K562 (cell line): Measurements from ENCODE around the gene TMEM239. TPM values are rescaled to one million over a fixed set of nuclear protein-coding genes. Genes with fewer than 3 reads are reported as not detected.

ENCODE experiments used
- BACH1 ChIP-seq: fragments of 200-800 bp; sonication (Bioruptor generic); IDR thresholded peaks from 2 replicates; pipeline ENCODE4 v1.6.1; 2016; ENCODE audit warnings: missing genetic modification characterization, missing compliant biosample characterization
- BHLHE40 ChIP-seq: IDR thresholded peaks from 2 replicates; pipeline ENCODE4 v1.6.1; 2011; ENCODE audit warnings: low read length, improper control_type of control experiment
- C11orf30 ChIP-seq: fragments of 450-650 bp; IDR thresholded peaks from 2 replicates; pipeline ENCODE4 v1.6.1; 2016; ENCODE audit warnings: low read depth, mild to moderate bottlenecking
- CBFA2T3 ChIP-seq: fragments of 450-650 bp; IDR thresholded peaks from 2 replicates; pipeline ENCODE4 v1.6.1; 2017
- CXXC5 ChIP-seq: fragments of 250-450 bp; sonication (Bioruptor Pico); IDR thresholded peaks from 2 replicates; pipeline ENCODE4 v1.8.0; 2022; ENCODE audit warnings: inconsistent platforms, mild to moderate bottlenecking, moderate library complexity
- DEAF1 ChIP-seq: fragments of 450-650 bp; formaldehyde crosslinking; IDR thresholded peaks from 2 replicates; pipeline ENCODE4 v1.4.0; 2020; ENCODE audit warnings: mild to moderate bottlenecking, moderate library complexity
- DMBX1 ChIP-seq: fragments of 250-450 bp; sonication (Bioruptor Pico); IDR thresholded peaks from 2 replicates; pipeline ENCODE4 v1.8.0; 2022; ENCODE audit warnings: inconsistent platforms, mild to moderate bottlenecking, moderate library complexity, borderline replicate concordance
- ETV1 ChIP-seq: fragments of 450-650 bp; conservative IDR thresholded peaks from 2 replicates; pipeline ENCODE4 v1.6.1; 2016; ENCODE audit warnings: missing genetic modification characterization, control low read depth, low read depth, missing compliant biosample characterization
- ID3 ChIP-seq, 2 experiments: fragments of 250-450 bp in 1 of 2; fragments of 450-650 bp in 1 of 2; sonication (Bioruptor Pico) in 1 of 2; IDR thresholded peaks; 2 replicates each; pipeline versions ENCODE4 v1.6.1 to v1.8.0; 2016 to 2021; ENCODE audit warnings: mild to moderate bottlenecking in 2 of 2, moderate library complexity in 2 of 2, missing compliant biosample characterization in 1 of 2, missing genetic modification characterization in 1 of 2
- IRF9 ChIP-seq: fragments of 450-650 bp; IDR thresholded peaks from 2 replicates; pipeline ENCODE4 v1.6.1; 2016; ENCODE audit warnings: missing biosample characterization, missing genetic modification characterization
- JUND ChIP-seq, 2 experiments: IDR thresholded peaks; 2 replicates in 1 of 2; 3 replicates in 1 of 2; pipeline ENCODE4 v1.6.1; 2011; ENCODE audit warnings: borderline replicate concordance in 2 of 2, low read depth in 2 of 2, low read length in 2 of 2, improper control_type of control experiment in 1 of 2, missing biosample characterization in 1 of 2, missing genetic modification characterization in 1 of 2, missing genetic modification reagents in 1 of 2
- MAFF ChIP-seq: IDR thresholded peaks from 2 replicates; pipeline ENCODE4 v1.6.1; 2012; ENCODE audit warnings: low read length, improper control_type of control experiment
- MNT ChIP-seq, 2 experiments: fragments of 450-650 bp; conservative IDR thresholded peaks; 2 replicates each; pipeline ENCODE4 v1.6.1; 2017; ENCODE audit warnings: mild to moderate bottlenecking in 2 of 2, moderate library complexity in 2 of 2
- PHF20 ChIP-seq: fragments of 450-650 bp; IDR thresholded peaks from 2 replicates; pipeline ENCODE4 v1.6.1; 2018; ENCODE audit not compliant: partially characterized antibody
- PTBP1 ChIP-seq: fragments of 200-400 bp; formaldehyde crosslinking; IDR thresholded peaks from 2 replicates; pipeline ENCODE4 v1.6.1; 2017; ENCODE audit warnings: low read depth, low read length
- RB1 ChIP-seq: fragments of 450-650 bp; IDR thresholded peaks from 2 replicates; pipeline ENCODE4 v1.6.1; 2017; ENCODE audit warnings: low read depth, mild to moderate bottlenecking
- SMAD2 ChIP-seq: fragments of 150-350 bp; IDR thresholded peaks from 2 replicates; pipeline ENCODE4 v1.6.1; 2014; ENCODE audit warnings: low read depth, mild to moderate bottlenecking, low read length
- STAG1 ChIP-seq: sonication (generic); formaldehyde crosslinking; IDR thresholded peaks from 2 replicates; pipeline ENCODE4 v1.5.0; 2020; ENCODE audit warnings: missing genetic modification reagents, borderline replicate concordance
- TAF1 ChIP-seq: IDR thresholded peaks from 2 replicates; pipeline ENCODE4 v1.6.1; 2011; ENCODE audit warnings: mild to moderate bottlenecking, low read length, moderate library complexity; ENCODE audit not compliant: insufficient read depth, control insufficient read depth, severe bottlenecking; ENCODE audit errors: extremely low read depth
- TRIM24 ChIP-seq, 2 experiments: fragments of 450-650 bp; IDR thresholded peaks; 2 replicates each; pipeline ENCODE4 v1.6.1; 2016
- ZNF174 ChIP-seq: fragments of 250-450 bp; sonication (Bioruptor Pico); IDR thresholded peaks from 2 replicates; pipeline ENCODE4 v1.4.0; 2020; ENCODE audit warnings: mild to moderate bottlenecking
- ZNF3 ChIP-seq: fragments of 250-450 bp; sonication (Bioruptor Pico); IDR thresholded peaks from 2 replicates; pipeline ENCODE4 v1.5.0; 2021; ENCODE audit warnings: mild to moderate bottlenecking, moderate library complexity
- ZNF79 ChIP-seq: fragments of 250-450 bp; sonication (Bioruptor Pico); IDR thresholded peaks from 2 replicates; pipeline ENCODE4 v1.4.0; 2020; ENCODE audit warnings: low read depth, mild to moderate bottlenecking, moderate library complexity
- polyA plus RNA-seq, 8 experiments: library from polyadenylated mRNA; depleted of rRNA in 4 of 8; stranded (reverse) in 5 of 8; unstranded in 3 of 8; fragments of >200 nt; fragmentation: Nextera tagmentation in 2 of 8; fragmentation: Illumina TruSeq in 1 of 8; extraction: Ambion mirVana in 2 of 8; extraction: Trizol in 1 of 8; gene quantifications; 2 replicates each; pipeline versions ENCODE4 v1.2.1 to v1.2.3, GENCODE V29; 2011 to 2014; ENCODE audit warnings: inconsistent platforms in 1 of 8, missing spikeins in 1 of 8
- total RNA-seq, 7 experiments: library from RNA; depleted of rRNA in 6 of 7; stranded (reverse); fragments of >200 nt in 6 of 7; fragmentation: Illumina TruSeq in 2 of 7; extraction: Trizol in 2 of 7; gene quantifications; 2 replicates each; pipeline versions ENCODE4 v1.2.1 to v1.2.3, GENCODE V29; 2011 to 2021; ENCODE audit warnings: low replicate concordance in 1 of 7

TMEM239 gene
- total and polyA plus RNA-seq, 9 of the 15 experiments (the other 6 are each of a cell fraction or from before 2014, with no cell fraction given), result not detected

GRCh38 chr20:2840138-2840966 lies 24.2 kb downstream of the TMEM239 start, which contains the start of the genes PCED1A and VPS16 (continued):
- TF ChIP-seq MNT (conservative IDR thresholded peaks at IDR 0.05) (peak; percentile 98 to 99), TAF1 (peak; percentile 23), ID3 (CRISPR knock-in tag; IDR thresholded peaks at IDR 0.05) (no peak), ID3 (tag; IDR thresholded peaks at IDR 0.05) (peak; percentile 91), MAFF (no peak), ZNF174 (no peak), C11orf30 (peak; percentile 42; the same call in 1 of the 2 replicates), SMAD2 (no peak), JUND (IDR thresholded peaks at IDR 0.05; ENCODE audit: borderline replicate concordance, low read depth, low read length) (no peak), JUND (tag; IDR thresholded peaks at IDR 0.05; ENCODE audit: borderline replicate concordance, low read depth, low read length) (no peak), ZNF79 (no peak), CBFA2T3 (0 out of 2 replicates have a peak, but pooled peaks have one; percentile 3), TRIM24 (IDR thresholded peaks at IDR 0.05) (peak in 1 of 2 experiments; percentile 54; a peak in 1 of 4 replicates), ETV1 (peak; percentile 65; the same call in 1 of the 2 replicates), PHF20 (peak; percentile 85), CXXC5 (CRISPR knock-in tag) (peak; percentile 69; the same call in 1 of the 2 replicates), BHLHE40 (peak; percentile 78), BACH1 (tag) (no peak), DEAF1 (CRISPR knock-in tag) (no peak), IRF9 (no peak), STAG1 (CRISPR knock-in tag) (no peak), ZNF3 (CRISPR knock-in tag) (no peak), PTBP1 (no peak), DMBX1 (CRISPR knock-in tag) (no peak), RB1 (peak; percentile 60; the same call in 1 of the 2 replicates)
